Measurements from ENCODE around the gene TTC39B.

The TTC39B gene

DNA sequence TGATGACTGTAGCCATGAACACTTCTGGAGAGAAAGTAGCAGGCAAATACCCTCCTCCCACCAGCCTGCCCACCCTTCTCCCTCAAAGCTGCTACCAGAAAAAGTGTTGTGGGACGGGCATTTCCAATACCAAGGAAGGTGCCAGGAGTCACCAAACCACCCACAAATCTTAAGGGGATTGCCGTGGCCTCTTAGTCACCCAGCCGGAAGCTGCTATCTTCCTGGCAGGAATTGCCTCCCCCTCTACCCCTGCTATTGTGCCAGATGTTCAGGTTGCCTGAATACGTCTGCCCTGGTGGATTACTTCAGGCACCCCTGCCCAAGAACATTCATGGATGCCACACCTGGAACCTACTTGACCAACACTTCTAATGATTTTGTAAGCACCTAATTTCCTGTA, 156.1 kb downstream of the TTC39B start:
- H3K4me1 ChIP-seq: no peaks in the 10 kb centered on the region
- H3K27me3 ChIP-seq (ENCODE audit: control insufficient read depth, insufficient read depth, low read length): no peaks in the 10 kb centered on the region
- no peak overlapping the region for H3K27ac ChIP-seq
- no peaks in the 10 kb centered on the region for H3K9me3 ChIP-seq (ENCODE audit: control insufficient read depth, low read length)
- no peaks in the 10 kb centered on the region for H3K79me2 ChIP-seq
- no peak overlapping the region for H2AFZ ChIP-seq
- no peaks in the 10 kb centered on the region for H3K36me3 ChIP-seq (ENCODE audit: control insufficient read depth, insufficient read depth, low read length)
- TF ChIP-seq, protein P1, sequence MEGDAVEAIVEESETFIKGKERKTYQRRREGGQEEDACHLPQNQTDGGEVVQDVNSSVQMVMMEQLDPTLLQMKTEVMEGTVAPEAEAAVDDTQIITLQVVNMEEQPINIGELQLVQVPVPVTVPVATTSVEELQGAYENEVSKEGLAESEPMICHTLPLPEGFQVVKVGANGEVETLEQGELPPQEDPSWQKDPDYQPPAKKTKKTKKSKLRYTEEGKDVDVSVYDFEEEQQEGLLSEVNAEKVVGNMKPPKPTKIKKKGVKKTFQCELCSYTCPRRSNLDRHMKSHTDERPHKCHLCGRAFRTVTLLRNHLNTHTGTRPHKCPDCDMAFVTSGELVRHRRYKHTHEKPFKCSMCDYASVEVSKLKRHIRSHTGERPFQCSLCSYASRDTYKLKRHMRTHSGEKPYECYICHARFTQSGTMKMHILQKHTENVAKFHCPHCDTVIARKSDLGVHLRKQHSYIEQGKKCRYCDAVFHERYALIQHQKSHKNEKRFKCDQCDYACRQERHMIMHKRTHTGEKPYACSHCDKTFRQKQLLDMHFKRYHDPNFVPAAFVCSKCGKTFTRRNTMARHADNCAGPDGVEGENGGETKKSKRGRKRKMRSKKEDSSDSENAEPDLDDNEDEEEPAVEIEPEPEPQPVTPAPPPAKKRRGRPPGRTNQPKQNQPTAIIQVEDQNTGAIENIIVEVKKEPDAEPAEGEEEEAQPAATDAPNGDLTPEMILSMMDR (IDR thresholded peaks at IDR 0.05): no peak
- H3K4me2 ChIP-seq (ENCODE audit: low read length): no peak overlapping the region
- H3K4me3 ChIP-seq (ENCODE audit: low read depth, low read length): no peak overlapping the region
- no peak overlapping the region for H3K9ac ChIP-seq

GRCh38 chr9:15149450-15149849, 157.6 kb downstream of the TTC39B start:
- Histone ChIP-seq H3K36me3 (ENCODE audit: control insufficient read depth, insufficient read depth, low read length) (no peaks in the 10 kb centered on the region), H3K79me2 (no peaks in the 10 kb centered on the region), H3K27ac (no peak overlapping the region), H3K27me3 (ENCODE audit: control insufficient read depth, insufficient read depth, low read length) (no peaks in the 10 kb centered on the region), H3K4me3 (ENCODE audit: low read depth, low read length) (no peak overlapping the region), H3K4me1 (no peaks in the 10 kb centered on the region), H3K9me3 (ENCODE audit: control insufficient read depth, low read length) (no peaks in the 10 kb centered on the region), H3K4me2 (ENCODE audit: low read length) (no peak overlapping the region), H3K9ac (no peak overlapping the region), H2AFZ (no peak overlapping the region)
- TF ChIP-seq, protein P1 (IDR thresholded peaks at IDR 0.05): no peak

GRCh38 chr9:15146268-15146700, 160.7 kb downstream of the TTC39B start:
- Histone ChIP-seq H3K9me3 (ENCODE audit: control insufficient read depth, low read length) (no peaks in the 10 kb centered on the region), H3K4me1 (no peaks in the 10 kb centered on the region), H3K27me3 (ENCODE audit: control insufficient read depth, insufficient read depth, low read length) (no peaks in the 10 kb centered on the region), H3K36me3 (ENCODE audit: control insufficient read depth, insufficient read depth, low read length) (no peaks in the 10 kb centered on the region), H3K9ac (no peak overlapping the region), H2AFZ (no peak overlapping the region), H3K4me2 (ENCODE audit: low read length) (no peak overlapping the region), H3K79me2 (no peaks in the 10 kb centered on the region), H3K27ac (no peak overlapping the region), H3K4me3 (ENCODE audit: low read depth, low read length) (no peak overlapping the region)
- TF ChIP-seq, protein P1 (IDR thresholded peaks at IDR 0.05): no peak

DNA sequence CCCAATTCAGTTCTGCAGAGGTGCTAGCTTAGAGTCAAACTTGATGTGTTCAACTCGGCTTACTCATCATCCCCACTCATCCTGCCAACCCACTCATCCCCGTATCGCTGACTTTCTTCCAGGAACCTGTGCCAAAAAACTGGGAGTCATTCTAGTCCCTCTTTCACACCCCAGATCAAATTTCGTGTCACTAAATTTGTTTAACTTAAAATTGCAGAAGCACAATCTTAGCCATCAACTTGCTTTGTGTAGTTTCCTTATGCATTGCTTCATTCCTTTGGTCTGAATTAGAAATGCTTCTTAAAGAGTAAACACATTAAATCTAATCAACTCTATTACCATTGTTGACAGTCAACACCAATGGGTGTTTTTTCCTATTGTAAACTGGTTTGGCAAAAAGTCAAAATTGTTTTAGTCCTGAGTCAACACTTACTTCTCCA, 162.4 kb downstream of the TTC39B start:
- Histone ChIP-seq H3K4me3 (ENCODE audit: low read depth, low read length) (no peak overlapping the region), H2AFZ (no peak overlapping the region), H3K9ac (no peak overlapping the region), H3K4me1 (no peaks in the 10 kb centered on the region), H3K27ac (no peak overlapping the region), H3K36me3 (ENCODE audit: control insufficient read depth, insufficient read depth, low read length) (no peaks in the 10 kb centered on the region), H3K4me2 (ENCODE audit: low read length) (no peak overlapping the region), H3K9me3 (ENCODE audit: control insufficient read depth, low read length) (no peaks in the 10 kb centered on the region), H3K27me3 (ENCODE audit: control insufficient read depth, insufficient read depth, low read length) (no peaks in the 10 kb centered on the region), H3K79me2 (no peaks in the 10 kb centered on the region)
- TF ChIP-seq, protein P1 (IDR thresholded peaks at IDR 0.05): no peak

DNA sequence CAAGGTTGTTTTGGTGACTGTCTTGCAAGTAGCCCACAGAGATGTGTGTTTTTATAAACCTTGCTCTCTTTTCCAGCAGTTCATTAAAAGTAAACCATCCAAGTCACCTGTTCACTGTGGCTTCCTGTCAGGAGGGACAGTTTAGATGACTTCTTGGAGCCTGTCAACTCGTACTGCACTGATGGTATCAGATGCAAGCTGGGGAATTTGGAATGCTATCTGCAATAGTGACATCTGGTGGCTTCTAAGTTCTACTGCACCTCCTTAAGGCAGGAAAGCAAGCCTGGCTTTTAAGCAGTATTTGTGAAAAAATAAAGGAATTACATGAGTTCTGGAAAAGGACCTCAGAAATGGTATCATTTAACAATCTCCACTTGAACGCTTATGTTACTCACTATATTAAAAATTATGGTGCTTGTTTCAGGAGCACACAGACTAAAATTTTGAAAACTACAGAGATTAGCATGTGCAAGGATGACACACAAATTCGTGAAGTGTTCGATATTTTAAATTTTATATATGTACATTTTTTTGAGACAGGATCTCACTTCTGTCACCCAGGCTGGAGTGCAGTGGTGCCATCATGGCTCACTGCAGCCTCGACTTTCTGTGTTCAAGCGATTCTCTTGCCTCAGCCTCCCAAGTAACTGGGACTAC, 164.0 kb downstream of the TTC39B start:
- Histone ChIP-seq H3K9me3 (ENCODE audit: control insufficient read depth, low read length) (no peaks in the 10 kb centered on the region), H3K4me1 (no peaks in the 10 kb centered on the region), H3K27me3 (ENCODE audit: control insufficient read depth, insufficient read depth, low read length) (no peaks in the 10 kb centered on the region), H3K4me3 (ENCODE audit: low read depth, low read length) (no peak overlapping the region), H3K36me3 (ENCODE audit: control insufficient read depth, insufficient read depth, low read length) (no peaks in the 10 kb centered on the region), H3K4me2 (ENCODE audit: low read length) (no peak overlapping the region), H3K9ac (no peak overlapping the region), H2AFZ (no peak overlapping the region), H3K79me2 (no peaks in the 10 kb centered on the region), H3K27ac (no peak overlapping the region)
- TF ChIP-seq, protein P1 (IDR thresholded peaks at IDR 0.05): peak; percentile 51
